ENCODE measurements around the gene MIA.
"Not testable (repeated sequence)": the region's sequence is repeated elsewhere in the genome, so short reads cannot be mapped to it uniquely, and the experiment has no call there.

MIA gene

DNA sequence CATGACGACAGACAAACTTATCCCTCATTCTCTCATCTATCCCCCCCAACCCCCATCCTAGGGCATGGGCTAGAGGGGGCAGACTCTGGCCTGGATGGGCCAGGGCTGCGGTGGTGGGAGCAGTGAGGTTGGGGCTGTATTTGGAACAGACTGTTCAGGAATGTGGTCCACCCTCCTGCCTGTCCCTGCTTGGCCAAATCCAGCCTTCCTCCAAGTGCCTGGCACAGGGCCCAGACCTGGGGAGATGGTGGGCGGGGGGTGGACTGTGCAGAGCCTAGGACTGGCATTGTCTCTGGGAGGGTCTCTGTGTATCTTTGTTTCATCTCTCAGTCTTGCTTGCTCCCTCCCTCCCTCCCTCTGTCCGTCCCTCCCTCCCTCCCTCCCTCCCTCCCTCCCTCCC, 37.9 kb downstream of the MIA start:
- DNase-seq (ENCODE audit: insufficient read length, low spot score) (no peak), FAIRE-seq (no peak)
- TF ChIP-seq CTCF (IDR thresholded peaks at IDR 0.05; ENCODE audit: insufficient read depth, missing control alignments), result no peak

- TF ChIP-seq CTCF (IDR thresholded peaks at IDR 0.05; ENCODE audit: insufficient read depth, missing control alignments), result no peak
- FAIRE-seq (no peak), DNase-seq (ENCODE audit: insufficient read length, low spot score) (no peak)
Observed at GRCh38 chr19:40815223-40815622, 39.9 kb downstream of the MIA start.

DNA sequence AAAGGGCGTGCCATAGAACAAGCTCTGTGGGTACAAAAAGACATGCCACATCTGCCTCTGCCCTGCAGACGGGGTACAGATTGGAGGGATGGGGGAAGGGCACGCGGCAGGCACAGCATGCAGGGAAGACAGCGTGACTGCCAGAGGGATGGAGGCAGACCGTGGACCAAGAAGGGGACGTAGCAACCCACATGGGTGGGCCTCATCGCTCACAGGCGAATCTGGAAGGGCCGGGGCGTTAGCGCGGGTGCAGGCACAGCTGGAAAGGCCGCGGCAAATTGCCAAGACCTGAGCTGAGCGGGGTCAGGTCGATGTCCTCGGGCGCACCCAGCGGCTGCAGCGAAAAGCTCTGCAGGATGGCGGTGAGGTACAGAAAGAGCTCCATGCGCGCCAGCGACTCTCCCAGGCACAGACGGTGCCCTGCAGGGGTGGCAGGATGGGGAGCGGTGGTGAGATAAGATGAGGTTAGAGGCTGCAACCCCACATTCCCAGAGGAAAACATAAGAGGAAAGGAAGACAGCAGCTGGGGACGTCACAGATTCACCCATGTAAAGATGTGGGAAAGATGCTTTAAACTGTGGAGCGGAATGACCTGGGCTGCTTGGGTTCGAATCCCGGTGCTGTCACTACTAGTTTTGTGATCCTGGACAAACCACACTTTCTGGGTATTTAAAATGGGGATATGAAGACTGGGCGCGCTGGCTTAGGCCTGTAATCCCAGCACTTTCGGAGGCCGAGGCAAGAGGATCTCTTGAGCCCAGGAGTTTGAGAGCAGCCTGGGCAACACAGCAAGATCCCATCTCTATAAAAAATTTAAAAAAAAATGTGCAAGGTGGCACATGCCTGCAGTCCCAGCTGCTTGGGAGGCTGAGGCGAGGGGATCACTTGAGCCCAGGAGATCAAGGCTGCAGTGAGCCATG, 43.4 kb downstream of the MIA start:
- not testable (repeated sequence) for DNase-seq (ENCODE audit: insufficient read length, low spot score)

GRCh38 chr19:40819479-40820234, 44.3 kb downstream of the MIA start:
- not testable (repeated sequence) for FAIRE-seq; DNase-seq (ENCODE audit: insufficient read length, low spot score)
- peak; percentile 65 for TF ChIP-seq CTCF (IDR thresholded peaks at IDR 0.05; ENCODE audit: insufficient read depth, missing control alignments)

More for the DNA sequence above, 43.4 kb downstream of the MIA start:
- not testable (repeated sequence) for FAIRE-seq
- peak; percentile 18 for TF ChIP-seq CTCF (IDR thresholded peaks at IDR 0.05; ENCODE audit: insufficient read depth, missing control alignments)

DNA sequence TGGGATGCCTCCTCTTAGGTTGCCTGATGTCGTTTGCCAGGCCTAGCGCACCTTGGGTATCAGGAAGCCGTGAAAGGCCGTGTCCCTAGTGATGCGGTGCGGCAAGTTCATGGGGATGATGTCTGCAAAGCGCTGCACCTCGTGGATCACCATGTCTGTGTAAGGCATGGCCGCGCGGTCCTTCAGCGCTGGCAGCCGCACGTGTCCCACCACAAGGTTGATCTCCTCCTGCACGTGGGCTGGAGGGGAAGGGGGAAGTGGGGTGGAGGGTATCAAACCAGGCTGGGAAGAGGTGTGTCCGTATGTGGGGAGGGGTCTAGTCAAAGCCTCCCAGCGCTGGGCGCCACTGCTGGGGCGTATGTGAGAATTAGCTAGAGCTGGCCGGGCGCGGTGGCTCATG, 46.8 kb downstream of the MIA start:
- TF ChIP-seq CTCF (IDR thresholded peaks at IDR 0.05; ENCODE audit: insufficient read depth, missing control alignments), result no peak
- FAIRE-seq, result no peak
- DNase-seq (ENCODE audit: insufficient read length, low spot score), result no peak

GRCh38 chr19:40822704-40823553, 47.6 kb downstream of the MIA start:
- not testable (repeated sequence) for DNase-seq (ENCODE audit: insufficient read length, low spot score); FAIRE-seq

DNA sequence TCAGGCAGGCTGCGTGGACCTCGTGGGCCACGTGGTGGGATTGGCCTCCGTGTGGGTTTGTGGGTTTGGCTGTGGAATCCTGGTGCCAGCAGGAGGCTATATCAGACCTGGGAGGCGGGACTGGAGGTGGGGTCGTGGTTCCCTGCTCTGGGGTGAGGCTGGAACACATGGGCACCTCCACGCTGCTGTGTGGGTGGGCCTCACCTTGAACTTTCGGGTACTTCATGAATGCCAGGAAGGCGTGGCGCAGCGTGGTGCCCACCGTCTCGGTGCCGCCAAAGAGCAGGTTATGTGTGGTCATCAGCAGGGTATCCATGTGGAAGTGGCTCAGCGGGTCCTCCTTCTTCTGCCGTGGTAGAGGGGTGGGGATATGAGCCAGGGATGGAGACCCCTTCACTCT, 49.6 kb downstream of the MIA start:
- DNase-seq (ENCODE audit: insufficient read length, low spot score); FAIRE-seq: not testable (repeated sequence)

DNA sequence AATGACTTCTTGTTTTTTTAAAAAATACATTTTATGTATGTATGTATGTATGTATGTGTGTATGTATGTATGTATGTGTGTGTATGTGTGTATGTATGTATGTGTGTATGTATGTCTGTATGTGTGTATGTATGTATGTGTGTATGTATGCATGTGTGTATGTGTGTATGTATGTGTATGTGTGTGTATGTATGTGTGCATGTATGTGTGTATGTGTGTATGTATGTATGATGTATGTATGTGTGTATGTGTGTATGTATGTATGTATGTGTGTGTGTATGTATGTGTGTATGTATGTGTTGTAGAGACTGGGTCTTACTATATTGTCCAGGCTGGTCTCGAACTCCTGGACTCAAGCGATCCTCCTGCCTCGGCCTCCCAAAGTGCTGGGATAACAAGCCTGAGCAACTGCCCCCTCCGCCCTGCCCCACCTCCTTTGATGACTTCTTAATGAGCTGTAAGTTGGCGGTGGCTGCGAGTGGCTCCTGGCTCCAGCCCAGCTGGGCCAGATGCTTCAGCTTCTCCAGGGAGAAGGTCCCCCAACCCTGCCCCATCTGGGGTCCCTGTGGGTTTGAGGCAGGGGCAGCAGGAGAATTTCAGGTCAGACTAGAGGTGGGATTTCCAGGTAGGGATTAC, 50.3 kb downstream of the MIA start:
- FAIRE-seq; DNase-seq (ENCODE audit: insufficient read length, low spot score): not testable (repeated sequence)

- FAIRE-seq; DNase-seq (ENCODE audit: insufficient read length, low spot score): not testable (repeated sequence)
Observed at GRCh38 chr19:40826312-40826698, 51.0 kb downstream of the MIA start.

DNA sequence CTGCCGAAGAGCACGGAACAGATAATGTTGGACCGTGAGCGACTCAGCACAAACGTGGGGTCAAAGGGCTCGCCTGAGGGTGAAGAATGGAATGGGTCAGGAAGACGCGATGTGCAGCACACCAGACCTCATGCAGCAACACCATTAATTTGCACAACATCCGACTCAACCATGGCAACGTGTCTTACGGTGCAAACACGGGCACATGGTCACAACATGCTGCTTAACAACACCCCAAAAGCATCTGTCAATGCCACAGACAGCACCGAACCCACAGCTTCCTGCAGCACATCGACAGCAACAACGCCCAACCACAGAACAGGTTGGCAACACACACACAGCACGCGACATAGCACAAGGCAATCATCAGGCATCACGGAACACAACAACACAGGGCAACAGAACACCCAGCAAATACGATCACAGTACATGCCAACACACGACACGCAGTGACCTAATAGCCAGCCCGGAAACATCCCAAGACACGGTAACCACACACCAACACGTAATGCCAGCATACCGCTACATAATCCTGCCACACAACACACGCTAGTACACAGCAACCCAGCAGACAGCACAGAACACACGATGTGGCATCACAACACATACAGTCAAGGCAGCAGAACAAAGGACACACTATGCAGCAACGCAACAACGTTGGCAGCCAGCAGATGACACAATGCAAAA, 51.5 kb downstream of the MIA start:
- not testable (repeated sequence) for FAIRE-seq; DNase-seq (ENCODE audit: insufficient read length, low spot score)

Measured in D721Med (cell line).